Right ventricle myocardium inferior (tissue), 1 donor: ENCODE results near the gene DNM3. TPM values are rescaled to one million over a fixed set of nuclear protein-coding genes. Genes with fewer than 3 reads are reported as not detected.

Experiments used
- ATAC-seq: fragments of 200-7000 bp; cut with Tn5 transposase; one replicate; pipeline ENCODE4 v1.9.1; 2020; ENCODE audit warnings: mild to moderate bottlenecking, moderate library complexity
- DNase-seq: peaks from one replicate; pipeline ENCODE4 v3.0.0; 2021; ENCODE audit errors: missing footprints
- intact Hi-C: fragments of 100-400 bp; cut with DNase I; formaldehyde crosslinking; loops from one replicate; pipeline ENCODE4 v1.11.0; 2022
- total RNA-seq: library from RNA; stranded (reverse); fragmentation: NEBNext Ultra II Directional; extraction: Animal tissue kit (Norgen Biotek cat#: 25700); gene quantifications from one replicate; pipeline ENCODE4 v1.2.1, GENCODE V29; 2021
- donor health status: DM: no; HTN: yes; CAD: no; lungs with severe emphysema.

DNM3 gene
- total RNA-seq, 1 donor from 2014 or later = 1.8 TPM

DNA sequence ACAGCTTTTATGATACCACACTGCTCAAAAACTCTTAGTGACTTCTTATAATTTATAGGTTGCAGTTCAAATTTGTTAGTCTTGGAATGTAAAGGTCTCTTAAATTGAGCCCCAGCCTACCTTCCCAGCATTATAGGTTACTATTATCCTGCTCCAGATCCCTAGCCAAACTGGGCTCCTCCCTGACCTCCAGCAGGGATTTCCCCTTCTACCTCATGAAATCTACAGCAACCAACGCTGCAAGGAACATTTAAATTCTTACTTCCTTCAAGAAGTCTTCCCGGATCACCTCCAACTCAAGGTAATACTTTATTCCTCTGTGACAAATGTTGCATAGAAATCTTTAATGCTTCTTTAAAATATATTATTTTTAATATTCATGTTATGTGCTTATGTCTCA is 324.1 kb downstream of the DNM3 start:
- ATAC-seq (no peak), DNase-seq (no peak)
- intact Hi-C loops = loop anchor here (10.0 kb wide), 1 partner anchor 119 kb away; no protein-coding TSS in a partner anchor

DNA sequence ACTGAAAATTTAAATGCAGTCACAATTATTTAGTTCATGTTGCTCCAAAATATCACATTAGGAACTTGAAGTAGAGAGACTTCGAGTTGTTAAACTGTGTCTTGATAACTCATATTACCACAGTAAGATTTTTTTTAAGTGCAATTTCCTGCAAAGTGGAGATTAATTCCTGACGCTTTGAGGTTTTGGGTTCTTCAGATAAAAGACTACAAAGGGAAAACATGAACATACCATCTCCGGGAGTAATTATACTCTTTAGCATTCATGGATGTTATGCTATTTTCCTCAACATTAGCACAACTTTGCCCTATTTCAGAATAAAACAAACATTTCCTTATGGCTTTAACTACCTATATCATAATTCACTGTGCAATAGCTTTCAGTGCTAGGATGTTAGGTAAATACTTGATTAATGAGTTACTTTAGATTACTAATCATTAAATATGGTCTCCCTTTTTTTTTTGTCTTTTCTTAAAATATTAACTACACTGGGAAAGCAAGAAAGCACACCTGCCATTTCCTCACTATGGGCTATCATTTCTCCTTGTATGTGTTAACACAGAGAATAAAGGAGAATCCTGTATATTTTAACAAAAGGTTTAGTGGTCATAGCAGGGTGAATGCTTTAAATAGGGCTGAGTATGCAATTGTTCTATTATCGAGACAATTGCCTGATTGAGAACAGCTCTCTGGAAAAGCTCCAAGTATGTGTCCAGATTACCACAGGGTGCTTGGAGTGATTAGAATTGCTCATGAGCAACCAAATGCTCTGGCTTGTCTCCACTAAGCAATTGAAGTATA is 326.7 kb downstream of the DNM3 start:
- peak; percentile 71 for ATAC-seq
- no peak for DNase-seq
- intact Hi-C loops = loop anchor here (10.0 kb wide), 1 partner anchor 117 kb away; no protein-coding TSS in a partner anchor

- ATAC-seq (no peak), DNase-seq (no peak)
- intact Hi-C loops = loop anchor here (10.0 kb wide), 1 partner anchor 116 kb away; no protein-coding TSS in a partner anchor
These were observed 327.2 kb downstream of the DNM3 start for GRCh38 chr1:172168597-172168872.

- intact Hi-C loops = loop anchor here (5.0 to 10.0 kb wide), 2 partner anchors 115 to 552 kb away; no protein-coding TSS in a partner anchor
- ATAC-seq (no peak), DNase-seq (no peak)
These were observed 328.5 kb downstream of the DNM3 start for GRCh38 chr1:172169836-172170235.

- ATAC-seq (no peak), DNase-seq (no peak)
- intact Hi-C loops = loop anchor here (5.0 kb wide), 1 partner anchor 550 kb away; no protein-coding TSS in a partner anchor
These were observed 331.1 kb downstream of the DNM3 start for GRCh38 chr1:172172352-172172831.

GRCh38 chr1:172176206-172176605 is 334.9 kb downstream of the DNM3 start:
- no peak for ATAC-seq
- intact Hi-C loops = no loop called here
- DNase-seq = no peak

DNA sequence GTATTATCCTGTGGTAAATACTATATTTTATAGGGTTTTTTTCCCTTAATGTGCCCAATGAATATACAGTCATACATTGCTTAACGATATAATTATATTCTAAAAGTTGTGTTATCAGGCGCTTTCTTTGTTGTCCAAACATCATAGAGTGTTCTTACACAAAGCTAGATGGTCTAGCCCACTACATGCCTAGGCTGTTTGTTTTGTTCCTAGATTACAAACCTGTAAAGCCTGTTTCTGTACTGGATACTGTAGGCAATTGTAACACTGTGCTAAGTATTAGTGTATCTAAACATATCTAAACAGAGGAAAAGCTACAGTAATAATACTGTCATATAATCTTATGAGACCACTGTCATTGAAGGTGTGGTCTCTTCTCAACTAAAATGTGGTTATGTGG is 336.6 kb downstream of the DNM3 start:
- intact Hi-C loops = no loop called here
- ATAC-seq = no peak

DNA sequence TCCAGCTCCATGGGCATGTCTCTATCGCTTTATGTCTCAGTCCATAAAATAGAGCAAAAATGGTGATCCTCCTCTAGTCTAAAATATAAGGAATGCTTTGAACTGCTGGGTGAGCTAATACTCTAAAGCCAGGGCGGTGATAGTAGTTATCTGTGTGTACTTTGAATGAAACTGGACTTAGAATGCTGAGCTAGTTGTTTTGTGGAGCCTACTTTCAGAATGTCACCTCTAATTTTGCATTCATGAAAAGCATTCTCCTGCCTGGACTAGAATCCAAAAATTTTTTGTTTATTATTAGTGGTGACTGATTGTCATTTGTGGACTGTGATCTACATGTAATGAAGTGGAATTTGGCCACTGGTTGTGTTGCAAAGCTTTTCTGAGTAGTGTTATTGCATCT is 337.6 kb downstream of the DNM3 start:
- ATAC-seq (no peak), DNase-seq (no peak)
- intact Hi-C loops = no loop called here

More for the DNA sequence above, 336.6 kb downstream of the DNM3 start:
- DNase-seq = no peak

GRCh38 chr1:172179918-172180317 is 338.6 kb downstream of the DNM3 start:
- intact Hi-C loops = loop anchor here (2.0 kb wide), 1 partner anchor 35 kb away; no protein-coding TSS in a partner anchor
- no peak for ATAC-seq
- no peak for DNase-seq

GRCh38 chr1:172180501-172181285 is 339.4 kb downstream of the DNM3 start:
- DNase-seq (peak; percentile 72), ATAC-seq (peak; percentile 84)
- intact Hi-C loops = loop anchor here (2.0 kb wide), 1 partner anchor 36 kb away; no protein-coding TSS in a partner anchor

DNA sequence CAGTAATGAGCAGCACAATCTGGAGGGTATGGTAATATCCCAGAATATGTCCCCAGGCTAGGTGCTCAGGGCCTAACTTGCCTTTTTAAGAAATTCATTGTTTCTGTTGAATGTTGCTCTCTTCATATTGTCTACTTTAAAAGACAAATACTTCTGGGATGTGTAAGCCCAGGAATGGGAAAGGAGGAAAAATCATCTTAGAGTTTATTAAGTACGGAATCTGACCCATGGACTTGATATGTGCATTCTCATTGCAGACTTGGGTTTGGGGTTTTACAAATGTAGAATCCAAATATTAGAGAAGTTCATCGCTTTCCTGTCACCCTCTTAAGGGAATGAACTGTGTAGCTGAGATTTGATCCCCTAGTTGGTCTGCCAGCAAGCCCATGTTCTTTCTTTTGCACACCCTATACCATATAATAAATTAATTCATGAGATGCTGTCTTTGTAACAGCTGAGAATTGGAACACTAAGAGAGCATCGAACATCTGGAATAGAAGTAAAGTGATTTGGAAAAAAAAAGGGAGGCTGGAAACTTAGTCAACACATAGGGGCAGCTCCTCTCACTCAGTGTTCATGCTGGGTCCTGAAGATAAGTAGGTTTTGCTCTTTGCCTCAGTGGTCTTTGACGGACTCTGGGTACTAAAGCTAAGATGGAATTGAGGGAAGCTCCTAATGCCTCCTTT is 343.4 kb downstream of the DNM3 start:
- no peak for DNase-seq
- no peak for ATAC-seq
- intact Hi-C loops = no loop called here

GRCh38 chr1:172185211-172185610 is 343.9 kb downstream of the DNM3 start:
- intact Hi-C loops = no loop called here
- DNase-seq = no peak
- no peak for ATAC-seq

DNA sequence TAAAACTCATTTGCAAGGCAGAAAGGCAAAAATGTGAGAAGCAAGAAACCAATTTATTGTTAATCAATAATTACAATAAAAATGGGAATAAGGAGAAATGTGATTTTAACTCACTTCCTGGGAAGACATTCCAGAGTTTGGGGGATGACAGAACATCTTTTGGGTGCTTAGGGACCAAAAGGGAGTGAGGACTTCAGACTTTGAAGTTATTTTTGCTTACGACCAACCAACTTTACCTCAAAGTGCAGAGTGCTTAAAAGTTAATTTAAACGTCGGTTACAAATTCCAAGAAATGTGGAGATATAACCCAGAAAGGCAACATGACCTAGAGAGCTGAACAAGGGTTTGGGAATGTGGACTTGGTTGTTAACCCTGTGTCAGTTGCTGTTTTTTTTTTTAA is 344.7 kb downstream of the DNM3 start:
- intact Hi-C loops = no loop called here
- no peak for DNase-seq
- no peak for ATAC-seq

DNA sequence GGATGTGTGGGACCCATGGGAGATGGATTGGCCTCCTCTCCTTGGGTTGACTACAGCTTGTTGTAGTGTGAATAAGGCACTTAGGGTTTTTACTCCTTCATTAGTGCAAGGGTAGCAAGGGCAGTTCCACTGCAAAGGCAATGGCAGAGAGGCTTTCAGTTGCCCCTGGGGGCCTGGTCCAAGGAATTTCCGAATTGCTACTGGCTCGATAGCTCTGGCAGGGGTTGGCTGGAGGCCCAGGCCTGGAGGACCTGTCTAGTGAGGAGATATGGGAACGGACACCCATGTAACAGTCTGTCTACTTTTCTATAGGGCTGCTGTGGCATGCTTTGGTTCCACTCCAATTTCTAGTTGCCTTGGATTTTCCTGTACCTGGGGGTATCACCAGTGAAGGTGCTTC is 360.3 kb downstream of the DNM3 start:
- intact Hi-C loops = no loop called here
- no peak for ATAC-seq
- no peak for DNase-seq

GRCh38 chr1:172203135-172203823 is 362.0 kb downstream of the DNM3 start:
- ATAC-seq = no peak
- DNase-seq = no peak
- intact Hi-C loops = no loop called here

GRCh38 chr1:172203902-172204301 is 362.6 kb downstream of the DNM3 start:
- no peak for ATAC-seq
- intact Hi-C loops = no loop called here
- DNase-seq = no peak

DNA sequence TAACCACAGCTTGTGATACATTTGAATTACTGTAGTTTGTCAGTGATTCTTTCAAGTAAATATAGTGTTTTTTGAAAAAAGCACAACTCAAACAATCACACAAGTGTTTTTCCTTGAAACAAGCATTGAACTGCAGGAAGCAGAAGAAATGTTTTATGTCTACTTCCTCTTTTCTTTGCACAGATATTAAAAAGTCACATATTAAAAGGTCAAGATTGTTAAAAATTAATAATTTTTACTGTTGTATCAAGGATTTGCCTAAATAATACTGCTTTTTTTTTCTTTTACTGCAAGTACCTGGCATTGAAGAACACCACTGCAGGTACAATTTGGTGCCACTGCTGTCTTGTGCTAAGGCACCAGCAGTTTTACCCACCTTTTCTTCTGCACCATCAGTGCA is 365.0 kb downstream of the DNM3 start:
- DNase-seq = no peak
- intact Hi-C loops = no loop called here
- no peak for ATAC-seq

- no peak for DNase-seq
- intact Hi-C loops = no loop called here
- no peak for ATAC-seq
These were observed 367.3 kb downstream of the DNM3 start for GRCh38 chr1:172208635-172209034.

GRCh38 chr1:172211221-172211620 is 369.9 kb downstream of the DNM3 start:
- intact Hi-C loops = no loop called here
- DNase-seq (no peak), ATAC-seq (no peak)
